H1 (cell line): ENCODE results near the gene POLRMT. TPM values are rescaled to one million over a fixed set of nuclear protein-coding genes. Genes with fewer than 3 reads are reported as not detected.

Experiments
- CTCF ChIA-PET: fragments of 300-600 bp; sonication (Branson Sonifier 250); formaldehyde crosslinking; loops from one replicate; lab custom pipeline; 2021; ENCODE audit not compliant: partially characterized antibody; lab: Charles Lee
- POLR2A ChIA-PET: fragments of 300-600 bp; sonication (Branson Sonifier 250); formaldehyde crosslinking; loops from one replicate; lab custom pipeline; 2021; ENCODE audit warnings: inconsistent platforms; ENCODE audit not compliant: partially characterized antibody; lab: Charles Lee
- DNase-seq, 2 experiments: peaks; one replicate each; pipeline versions ENCODE4 v3.0.0 to v3.0.0-alpha.2; 2010 to 2022; ENCODE audit warnings: low spot score in 2 of 2, low read depth in 1 of 2, mixed read lengths in 1 of 2
- FAIRE-seq: peaks from 2 replicates; lab custom pipeline; 2011; peaks lifted over from hg19 to GRCh38; lab: Jason Lieb, UNC
- H2AFZ ChIP-seq: 2 replicates; pipeline ENCODE4 v1.8.1; 2012; ENCODE audit warnings: low read length, inconsistent platforms
- H2AK5ac ChIP-seq: 2 replicates; pipeline ENCODE4 v1.6.1; 2013; ENCODE audit warnings: low read depth, low read length
- H2BK120ac ChIP-seq: replicated peaks from 2 replicates; pipeline ENCODE3; 2013; ENCODE audit warnings: low read depth, low read length, inconsistent platforms
- H2BK12ac ChIP-seq: 2 replicates; pipeline ENCODE4 v1.6.1; 2013; ENCODE audit warnings: low read depth, low read length
- H2BK15ac ChIP-seq: 2 replicates; pipeline ENCODE4 v1.6.1; 2013; ENCODE audit warnings: low read length
- H2BK20ac ChIP-seq: 2 replicates; pipeline ENCODE4 v1.6.1; 2013; ENCODE audit warnings: low read length
- H2BK5ac ChIP-seq: 2 replicates; pipeline ENCODE4 v1.6.1; 2013; ENCODE audit warnings: low read depth, low read length
- H3K14ac ChIP-seq: 2 replicates; pipeline ENCODE4 v1.6.1; 2013; ENCODE audit warnings: inconsistent platforms; ENCODE audit not compliant: insufficient read length
- H3K18ac ChIP-seq: 2 replicates; pipeline ENCODE4 v1.6.1; 2013; ENCODE audit warnings: low read length; ENCODE audit errors: extremely low read depth
- H3K23ac ChIP-seq: 2 replicates; pipeline ENCODE4 v1.6.1; 2013; ENCODE audit warnings: inconsistent platforms; ENCODE audit not compliant: insufficient read length
- H3K23me2 ChIP-seq: 2 replicates; pipeline ENCODE4 v1.6.1; 2013; ENCODE audit warnings: low read depth, low read length
- H3K27ac ChIP-seq: 2 replicates; pipeline ENCODE4 v1.6.1; 2011; ENCODE audit warnings: low read depth, low read length, inconsistent platforms
- H3K27me3 ChIP-seq, 4 experiments: replicated peaks in 1 of 4; 1 replicate in 1 of 4; 2 replicates in 3 of 4; pipeline versions ENCODE4 v1.6.1 to v1.8.1; 2011 to 2013; ENCODE audit warnings: low read length in 3 of 4, mild to moderate bottlenecking in 3 of 4, inconsistent platforms in 2 of 4, mixed read lengths in 2 of 4, moderate library complexity in 1 of 4; ENCODE audit not compliant: control insufficient read depth in 3 of 4, insufficient read depth in 3 of 4; ENCODE audit errors: extremely low read depth in 1 of 4
- H3K36me3 ChIP-seq, 4 experiments: 2 replicates each; pipeline versions ENCODE4 v1.6.1 to v1.8.1; 2011 to 2013; ENCODE audit warnings: mild to moderate bottlenecking in 4 of 4, low read length in 3 of 4, moderate library complexity in 2 of 4, control low read depth in 1 of 4, inconsistent platforms in 1 of 4; ENCODE audit not compliant: insufficient read depth in 4 of 4, control insufficient read depth in 2 of 4
- H3K4ac ChIP-seq: replicated peaks from 2 replicates; pipeline ENCODE3; 2013; ENCODE audit warnings: low read length, low read depth, mixed read lengths, inconsistent platforms; ENCODE audit not compliant: insufficient read length
- H3K4me1 ChIP-seq, 4 experiments: replicated peaks in 1 of 4; 1 replicate in 1 of 4; 2 replicates in 3 of 4; pipeline versions ENCODE4 v1.6.1 to v1.8.1; 2011 to 2013; ENCODE audit warnings: low read length in 3 of 4, inconsistent platforms in 2 of 4, mixed read lengths in 1 of 4; ENCODE audit not compliant: insufficient read depth in 4 of 4, control insufficient read depth in 3 of 4
- H3K4me2 ChIP-seq, 2 experiments: 2 replicates each; pipeline versions ENCODE4 v1.6.1 to v1.8.1; 2011 to 2013; ENCODE audit warnings: low read depth in 2 of 2, low read length in 2 of 2, control low read depth in 1 of 2, inconsistent platforms in 1 of 2, mild to moderate bottlenecking in 1 of 2; ENCODE audit not compliant: insufficient read depth in 1 of 2
- H3K4me3 ChIP-seq, 4 experiments: fragments of 200-600, 300-600 bp in 1 of 4; sonication (generic), shearing (Covaris generic), sonication (Bioruptor Twin) in 1 of 4; 2 replicates each; pipeline versions ENCODE4 v1.5.1 to v1.8.1; 2011 to 2016; ENCODE audit warnings: low read length in 4 of 4, low read depth in 3 of 4, control low read depth in 2 of 4, inconsistent platforms in 2 of 4, mild to moderate bottlenecking in 2 of 4, mixed read lengths in 1 of 4, moderate library complexity in 1 of 4; ENCODE audit not compliant: insufficient read depth in 2 of 4; ENCODE audit errors: extremely low read depth in 1 of 4
- H3K56ac ChIP-seq: replicated peaks from 2 replicates; pipeline ENCODE3; 2013; ENCODE audit warnings: low read depth, mild to moderate bottlenecking, mixed read lengths, low read length, inconsistent platforms; ENCODE audit not compliant: insufficient read length
- H3K79me1 ChIP-seq: 2 replicates; pipeline ENCODE4 v1.6.1; 2013; ENCODE audit warnings: low read depth, low read length, control low read depth
- H3K79me2 ChIP-seq, 2 experiments: 2 replicates each; pipeline versions ENCODE4 v1.6.1 to v1.8.1; 2012 to 2013; ENCODE audit warnings: low read length in 2 of 2, mild to moderate bottlenecking in 2 of 2, inconsistent platforms in 1 of 2; ENCODE audit not compliant: insufficient read depth in 2 of 2, control insufficient read depth in 1 of 2
- H3K9ac ChIP-seq, 4 experiments: replicated peaks in 1 of 4; 1 replicate in 1 of 4; 2 replicates in 3 of 4; pipeline versions ENCODE4 v1.6.1 to v1.8.1; 2011 to 2013; ENCODE audit warnings: low read depth in 3 of 4, low read length in 3 of 4, control low read depth in 2 of 4, mild to moderate bottlenecking in 2 of 4, moderate library complexity in 2 of 4, inconsistent platforms in 1 of 4; ENCODE audit errors: extremely low read depth in 1 of 4
- H3K9me3 ChIP-seq, 2 experiments: 2 replicates each; pipeline versions ENCODE4 v1.6.1 to v1.8.1; 2012 to 2013; ENCODE audit warnings: mild to moderate bottlenecking in 2 of 2, moderate library complexity in 2 of 2, control low read depth in 1 of 2, inconsistent platforms in 1 of 2, low read depth in 1 of 2, low read length in 1 of 2, mixed read lengths in 1 of 2; ENCODE audit not compliant: insufficient read depth in 2 of 2
- H4K20me1 ChIP-seq, 2 experiments: replicated peaks in 1 of 2; 2 replicates each; pipeline versions ENCODE3 to v1.8.1; 2011 to 2013; ENCODE audit warnings: inconsistent platforms in 2 of 2, low read length in 2 of 2, mild to moderate bottlenecking in 1 of 2; ENCODE audit not compliant: insufficient read depth in 2 of 2, control insufficient read depth in 1 of 2
- H4K5ac ChIP-seq: 2 replicates; pipeline ENCODE4 v1.6.1; 2013; ENCODE audit warnings: low read length, low read depth, mixed read lengths, inconsistent platforms; ENCODE audit not compliant: insufficient read length
- H4K8ac ChIP-seq: 2 replicates; pipeline ENCODE4 v1.8.0; 2013; ENCODE audit warnings: mild to moderate bottlenecking, moderate library complexity, low read length, inconsistent platforms; ENCODE audit not compliant: insufficient read depth; ENCODE audit errors: extremely low read depth
- H4K91ac ChIP-seq: replicated peaks from 2 replicates; pipeline ENCODE3; 2013; ENCODE audit warnings: low read length, mixed read lengths, inconsistent platforms; ENCODE audit not compliant: insufficient read length
- CBX5 ChIP-seq: fragments of 300-800, 300-1000 bp; sonication (generic); IDR thresholded peaks from 2 replicates; pipeline ENCODE4 v1.7.1; 2016; ENCODE audit warnings: antibody characterized with exemption, low read length, low read depth
- CTBP2 ChIP-seq: IDR thresholded peaks from 2 replicates; pipeline ENCODE4 v1.7.0; 2011; ENCODE audit warnings: borderline replicate concordance, mild to moderate bottlenecking, moderate library complexity, mixed read lengths, low read length; ENCODE audit not compliant: insufficient read depth, insufficient read length
- E2F6 ChIP-seq: IDR thresholded peaks from 2 replicates; pipeline ENCODE4 v1.6.1; 2012; ENCODE audit warnings: inconsistent platforms
- NRF1 ChIP-seq: IDR thresholded peaks from 2 replicates; pipeline ENCODE4 v1.6.1; 2011; ENCODE audit warnings: mild to moderate bottlenecking, low read depth, low read length, improper control_type of control experiment
- RBBP5 ChIP-seq: IDR thresholded peaks from 2 replicates; pipeline ENCODE4 v1.7.1; 2012; ENCODE audit warnings: low read depth, mild to moderate bottlenecking, inconsistent platforms, low read length, moderate library complexity, borderline replicate concordance
- RXRA ChIP-seq: IDR thresholded peaks from 2 replicates; pipeline ENCODE4 v1.6.1; 2011; ENCODE audit warnings: low read depth, mild to moderate bottlenecking, low read length, moderate library complexity; ENCODE audit not compliant: insufficient read depth
- SIRT6 ChIP-seq: IDR thresholded peaks from one replicate; pipeline ENCODE4 v1.7.1; 2012; ENCODE audit warnings: low read length, inconsistent platforms
- SP2 ChIP-seq: IDR thresholded peaks from 2 replicates; pipeline ENCODE4 v1.6.1; 2012; ENCODE audit warnings: mild to moderate bottlenecking, low read length, inconsistent platforms
- TAF7 ChIP-seq: optimal IDR thresholded peaks from 2 replicates; pipeline ENCODE3; 2011; ENCODE audit warnings: low read depth, mild to moderate bottlenecking, inconsistent platforms, low read length, moderate library complexity, borderline replicate concordance
- TCF12 ChIP-seq: IDR thresholded peaks from 2 replicates; pipeline ENCODE4 v1.6.1; 2011; ENCODE audit warnings: low read depth, mild to moderate bottlenecking, low read length
- WGBS, 2 experiments: shearing (Covaris generic) in 1 of 2; methylation state at CpG; one replicate each; pipeline versions ENCODE4 v1.1.6 to v1.1.7; 2013 to 2015; ENCODE audit warnings: low lambda C conversion rate in 2 of 2, mixed read lengths in 2 of 2, inconsistent platforms in 1 of 2, low coverage in 1 of 2, missing lambda C conversion rate in 1 of 2; ENCODE audit not compliant: insufficient replicate concordance in 2 of 2, insufficient coverage in 1 of 2, insufficient read length in 1 of 2; ENCODE audit errors: extremely low coverage in 1 of 2, missing lambda C conversion rate in 1 of 2; 5-methylcytosine and 5-hydroxymethylcytosine counted together
- polyA plus RNA-seq, 7 experiments: library from polyadenylated mRNA; depleted of rRNA in 3 of 7; stranded (reverse) in 5 of 7; unstranded in 2 of 7; fragments of >200 nt in 5 of 7; fragments of 200-250 nt in 2 of 7; gene quantifications; 1 replicate in 5 of 7; 2 replicates in 1 of 7; 4 replicates in 1 of 7; pipeline versions ENCODE4 v1.2.1 to v1.2.3, GENCODE V29; 2011 to 2013; ENCODE audit warnings: missing spikeins in 2 of 7, mixed read lengths in 2 of 7
- total RNA-seq: library from RNA; stranded (reverse); fragmentation: NEBNext Ultra II Directional; extraction: Animal tissue kit (Norgen Biotek cat#: 25700); gene quantifications from 2 replicates; pipeline ENCODE4 v1.2.1, GENCODE V29; 2021
- TF ChIP-seq, protein P1 (sequence below): IDR thresholded peaks from 2 replicates; pipeline ENCODE4 v1.6.1; 2011; ENCODE audit warnings: low read length, improper control_type of control experiment

Gene POLRMT
- total and polyA plus RNA-seq, 2 of the 8 experiments (the other 6 are each of a cell fraction or from before 2014, with no cell fraction given), result 93.0 to 111 TPM

DNA sequence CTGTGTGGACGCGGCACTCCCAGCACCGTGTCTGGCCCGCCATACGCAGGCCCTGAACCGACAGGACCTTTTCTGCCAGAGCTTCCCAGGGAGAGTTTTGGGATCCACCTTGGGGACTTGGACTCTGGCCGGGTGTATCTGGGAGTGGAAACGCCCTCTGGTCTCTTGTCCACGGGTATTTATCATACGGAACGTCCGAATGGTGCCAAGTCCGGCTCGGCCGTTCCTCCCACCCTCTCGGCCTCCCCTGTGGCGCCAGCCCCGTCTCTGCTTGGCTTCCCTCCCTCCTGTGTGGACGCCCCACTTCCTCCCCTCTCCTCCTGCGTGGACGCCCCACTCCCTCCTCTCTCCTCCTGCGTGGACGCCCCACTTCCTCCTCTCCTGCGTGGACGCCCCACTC, 31.5 kb downstream of the POLRMT start:
- H3K9me3 ChIP-seq, result peaks cover 0 to 30% of the 10 kb centered on the region in 2 experiments; a peak in 1 of 4 replicates
- H3K23me2 ChIP-seq, result no peaks in the 10 kb centered on the region
- no peak overlapping the region for H2BK15ac ChIP-seq
- H3K27ac ChIP-seq, result no peak overlapping the region
- H3K36me3 ChIP-seq, result no peaks in the 10 kb centered on the region
- no peaks in the 10 kb centered on the region for H3K27me3 ChIP-seq
- no peak overlapping the region for H2AFZ ChIP-seq
- no peak overlapping the region for H3K18ac ChIP-seq
- no peak overlapping the region for H2AK5ac ChIP-seq
- no peaks in the 10 kb centered on the region for H4K20me1 ChIP-seq
- H2BK12ac ChIP-seq, result no peak overlapping the region
- H3K79me2 ChIP-seq, result no peaks in the 10 kb centered on the region
- H3K56ac ChIP-seq, result no peak overlapping the region
- H2BK120ac ChIP-seq, result no peak overlapping the region
- no peak overlapping the region for H4K8ac ChIP-seq
- no peak overlapping the region for H4K91ac ChIP-seq
- ChIA-PET POLR2A (no interaction called here), CTCF (interaction anchor here (0.8 to 1.5 kb wide), 4 partner anchors 18 to 69 kb away, joined by 3 read pairs; no protein-coding TSS in a partner anchor)
- no peak overlapping the region for H3K23ac ChIP-seq
- 92% methylated on average over 18 of the region's 25 CpGs; no CpG with 5 or more reads in 1 of the 2 experiments for WGBS, 2 experiments
- no peaks in the 10 kb centered on the region for H3K79me1 ChIP-seq
- no peak overlapping the region for H4K5ac ChIP-seq
- H2BK20ac ChIP-seq, result no peak overlapping the region
- DNase-seq (no peak), FAIRE-seq (no peak)
- no peak overlapping the region for H3K4ac ChIP-seq
- no peak overlapping the region for H3K14ac ChIP-seq
- H3K4me2 ChIP-seq, result no peak overlapping the region
- H3K9ac ChIP-seq, result no peak overlapping the region
- no peaks in the 10 kb centered on the region for H3K4me1 ChIP-seq
- no peak overlapping the region for H2BK5ac ChIP-seq
- no peak overlapping the region for H3K4me3 ChIP-seq
- TF ChIP-seq CTBP2 (no peak), SIRT6 (no peak), E2F6 (no peak), RXRA (no peak), SP2 (no peak), RBBP5 (no peak), TCF12 (no peak), TAF7 (no peak), CBX5 (no peak), NRF1 (no peak)
- TF ChIP-seq, protein P1, sequence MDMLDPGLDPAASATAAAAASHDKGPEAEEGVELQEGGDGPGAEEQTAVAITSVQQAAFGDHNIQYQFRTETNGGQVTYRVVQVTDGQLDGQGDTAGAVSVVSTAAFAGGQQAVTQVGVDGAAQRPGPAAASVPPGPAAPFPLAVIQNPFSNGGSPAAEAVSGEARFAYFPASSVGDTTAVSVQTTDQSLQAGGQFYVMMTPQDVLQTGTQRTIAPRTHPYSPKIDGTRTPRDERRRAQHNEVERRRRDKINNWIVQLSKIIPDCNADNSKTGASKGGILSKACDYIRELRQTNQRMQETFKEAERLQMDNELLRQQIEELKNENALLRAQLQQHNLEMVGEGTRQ, result no peak
